Measurements from ENCODE around the gene ZNF709. TPM values are rescaled to one million over a fixed set of nuclear protein-coding genes. Genes with fewer than 3 reads are reported as not detected.

Gene ZNF709
- total and polyA plus RNA-seq, 2 of the 13 experiments (the other 11 are each of a cell fraction or from before 2014, with no cell fraction given), result 1.5 to 3.9 TPM

DNA sequence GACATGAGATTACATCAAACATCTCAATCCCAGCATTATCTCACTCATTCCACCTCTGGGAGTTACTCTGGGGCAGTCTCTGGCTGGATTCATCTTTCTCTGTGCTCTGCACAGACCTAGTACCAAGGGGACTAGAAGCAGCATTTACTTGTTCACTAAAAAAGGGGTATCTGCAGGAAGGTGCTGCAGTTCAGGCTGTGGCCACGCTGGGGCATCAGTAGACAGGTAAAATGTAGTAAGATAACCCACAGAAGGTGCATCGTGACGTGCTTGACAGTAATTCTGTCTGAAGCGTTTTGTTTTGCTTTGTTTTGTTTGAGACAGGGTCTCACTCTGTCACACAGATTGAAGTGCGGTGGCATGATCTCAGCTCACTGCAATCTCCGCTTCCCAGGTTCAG lies 37.4 kb upstream of the ZNF709 start:
- in situ Hi-C loops (cut with HindIII; ENCODE audit: extremely low pct_ligation_motif_present, low pct_unique_long_range_greater_than_20kb) (no loop called here), intact Hi-C loops (cut with micrococcal nuclease; ENCODE audit: unreplicated experiment) (no loop called here)
- no peak overlapping the region for H3K27ac ChIP-seq (ENCODE audit: extremely low read length, insufficient read depth, low read length)
- H3K79me2 ChIP-seq (ENCODE audit: insufficient read depth, low read length), result no peaks in the 10 kb centered on the region
- H3K36me3 ChIP-seq (replicated peaks in 1 of 2; ENCODE audit: control insufficient read depth in 1 of 2, insufficient read depth in 2 of 2, low read length in 2 of 2), result peaks cover 10 to 19% of the 10 kb centered on the region in 2 experiments; a peak in 4 of 5 replicates
- H3K4me2 ChIP-seq (ENCODE audit: low read depth, low read length), result no peak overlapping the region
- no peaks in the 10 kb centered on the region for H3K27me3 ChIP-seq (ENCODE audit: control insufficient read depth in 1 of 2, insufficient read depth in 2 of 2, low read length in 2 of 2)
- no peaks in the 10 kb centered on the region for H4K20me1 ChIP-seq (ENCODE audit: insufficient read depth, low read length)
- no TSS peak for BruUV-seq (replicated peaks)
- ChIA-PET POLR2A (no interaction called here), CTCF (ENCODE audit: low intra/inter-chr PET ratio, low total read pairs) (no interaction called here)
- no peak overlapping the region for H3K4me3 ChIP-seq (replicated peaks in 1 of 3; ENCODE audit: insufficient read depth in 1 of 3, low read depth in 2 of 3, low read length in 3 of 3)
- no peak for TF ChIP-seq ZFP62 (CRISPR knock-in tag; IDR thresholded peaks at IDR 0.05)
- peak; percentile 10; the same call in 1 of the 2 replicates for TF ChIP-seq SMC3 (IDR thresholded peaks at IDR 0.05; ENCODE audit: low read length)
- TF ChIP-seq STAG1 (CRISPR knock-in tag; IDR thresholded peaks at IDR 0.05), result peak; percentile 42
- no peak for TF ChIP-seq ZKSCAN1 (IDR thresholded peaks at IDR 0.05; ENCODE audit: low read length)
- TF ChIP-seq ZNF556 (CRISPR knock-in tag; IDR thresholded peaks at IDR 0.05; ENCODE audit: borderline replicate concordance), result no peak
- TF ChIP-seq, protein P1, sequence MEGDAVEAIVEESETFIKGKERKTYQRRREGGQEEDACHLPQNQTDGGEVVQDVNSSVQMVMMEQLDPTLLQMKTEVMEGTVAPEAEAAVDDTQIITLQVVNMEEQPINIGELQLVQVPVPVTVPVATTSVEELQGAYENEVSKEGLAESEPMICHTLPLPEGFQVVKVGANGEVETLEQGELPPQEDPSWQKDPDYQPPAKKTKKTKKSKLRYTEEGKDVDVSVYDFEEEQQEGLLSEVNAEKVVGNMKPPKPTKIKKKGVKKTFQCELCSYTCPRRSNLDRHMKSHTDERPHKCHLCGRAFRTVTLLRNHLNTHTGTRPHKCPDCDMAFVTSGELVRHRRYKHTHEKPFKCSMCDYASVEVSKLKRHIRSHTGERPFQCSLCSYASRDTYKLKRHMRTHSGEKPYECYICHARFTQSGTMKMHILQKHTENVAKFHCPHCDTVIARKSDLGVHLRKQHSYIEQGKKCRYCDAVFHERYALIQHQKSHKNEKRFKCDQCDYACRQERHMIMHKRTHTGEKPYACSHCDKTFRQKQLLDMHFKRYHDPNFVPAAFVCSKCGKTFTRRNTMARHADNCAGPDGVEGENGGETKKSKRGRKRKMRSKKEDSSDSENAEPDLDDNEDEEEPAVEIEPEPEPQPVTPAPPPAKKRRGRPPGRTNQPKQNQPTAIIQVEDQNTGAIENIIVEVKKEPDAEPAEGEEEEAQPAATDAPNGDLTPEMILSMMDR (CRISPR knock-in tag; IDR thresholded peaks at IDR 0.05), result peak; percentile 57
- H3K9me3 ChIP-seq (ENCODE audit: low read length), result peaks cover 71% of the 10 kb centered on the region
- WGBS (ENCODE audit: low lambda C conversion rate), result 91% methylated on average over 6 of the region's 6 CpGs
- ATAC-seq, result peak; percentile 38; the same call in 1 of the 3 replicates
- no peak overlapping the region for H2AFZ ChIP-seq (ENCODE audit: low read length)
- peak; percentile 18 for DNase-seq (ENCODE audit: low spot score)
- FAIRE-seq, result no peak
- H3K4me1 ChIP-seq (ENCODE audit: insufficient read depth, low read length), result no peaks in the 10 kb centered on the region
- no peak overlapping the region for H3K9ac ChIP-seq (ENCODE audit: insufficient read depth, low read depth, low read length)

GRCh38 chr19:12513531-12514061 lies 29.0 kb upstream of the ZNF709 start:
- 91% methylated on average over 22 of the region's 35 CpGs for WGBS (ENCODE audit: low lambda C conversion rate)
- intact Hi-C loops (cut with micrococcal nuclease; ENCODE audit: unreplicated experiment), result no loop called here
- ChIA-PET CTCF (ENCODE audit: low intra/inter-chr PET ratio, low total read pairs) (no interaction called here), POLR2A (no interaction called here)
- Histone ChIP-seq H3K9ac (ENCODE audit: insufficient read depth, low read depth, low read length) (no peak overlapping the region), H3K36me3 (replicated peaks in 1 of 2; ENCODE audit: control insufficient read depth in 1 of 2, insufficient read depth in 2 of 2, low read length in 2 of 2) (no peaks in the 10 kb centered on the region), H3K4me1 (ENCODE audit: insufficient read depth, low read length) (no peaks in the 10 kb centered on the region), H3K4me3 (replicated peaks in 1 of 3; ENCODE audit: insufficient read depth in 1 of 3, low read depth in 2 of 3, low read length in 3 of 3) (no peak overlapping the region), H3K79me2 (ENCODE audit: insufficient read depth, low read length) (no peaks in the 10 kb centered on the region), H2AFZ (ENCODE audit: low read length) (no peak overlapping the region), H3K27ac (ENCODE audit: extremely low read length, insufficient read depth, low read length) (no peak overlapping the region), H4K20me1 (ENCODE audit: insufficient read depth, low read length) (no peaks in the 10 kb centered on the region), H3K9me3 (ENCODE audit: low read length) (no peaks in the 10 kb centered on the region; the same call in 1 of the 2 replicates), H3K27me3 (ENCODE audit: control insufficient read depth in 1 of 2, insufficient read depth in 2 of 2, low read length in 2 of 2) (no peaks in the 10 kb centered on the region), H3K4me2 (ENCODE audit: low read depth, low read length) (no peak overlapping the region)
- in situ Hi-C loops (cut with HindIII; ENCODE audit: extremely low pct_ligation_motif_present, low pct_unique_long_range_greater_than_20kb), result no loop called here
- no peak for ATAC-seq
- BruUV-seq (replicated peaks), result no TSS peak
- DNase-seq (ENCODE audit: low spot score), result no peak
- no peak for FAIRE-seq
- TF ChIP-seq AGO2 (optimal IDR thresholded peaks at IDR 0.05; ENCODE audit: low read depth, low read length), result peak; percentile 69
- TF ChIP-seq CEBPG (CRISPR knock-in tag; IDR thresholded peaks at IDR 0.05), result no peak
- no peak for TF ChIP-seq PRDM10 (CRISPR knock-in tag; IDR thresholded peaks at IDR 0.05; ENCODE audit: low read depth)
- no peak for TF ChIP-seq ZSCAN21 (CRISPR knock-in tag; IDR thresholded peaks at IDR 0.05; ENCODE audit: borderline replicate concordance)
- TF ChIP-seq ZBTB33 (CRISPR knock-in tag; IDR thresholded peaks at IDR 0.05), result peak; percentile 21; the same call in 1 of the 2 replicates
